Panc1 (cell line): ENCODE measurements around the gene GOLGA1. TPM values are rescaled to one million over a fixed set of nuclear protein-coding genes. Genes with fewer than 3 reads are reported as not detected.

Source experiments
- ATAC-seq: fragments of 200-7000 bp; cut with Tn5 transposase; 2 replicates; pipeline ENCODE4 v1.9.1; 2020; ENCODE audit warnings: mild to moderate bottlenecking, moderate library complexity
- BruUV-seq: library from RNA; stranded (reverse); fragments of 400-500 nt; replicated peaks from 2 replicates; lab custom pipeline; 2021; lab: Mats Ljungman, UMichigan
- CTCF ChIA-PET: fragments of 300-600 bp; sonication (Branson Sonifier 250); formaldehyde crosslinking; loops from one replicate; lab custom pipeline; 2022; ENCODE audit warnings: antibody characterized with exemption; lab: Charles Lee
- POLR2A ChIA-PET: fragments of 300-600 bp; sonication (Branson Sonifier 250); formaldehyde crosslinking; loops from one replicate; lab custom pipeline; 2022; ENCODE audit warnings: antibody characterized with exemption; lab: Charles Lee
- DNase-seq: peaks from one replicate; pipeline ENCODE4 v3.0.0-alpha.2; 2010; ENCODE audit warnings: low read depth, low spot score
- H3K27ac ChIP-seq: 2 replicates; pipeline ENCODE4 v1.5.1; 2011; ENCODE audit warnings: mild to moderate bottlenecking, low read length, inconsistent platforms
- H3K27me3 ChIP-seq: fragments of 200-500 bp; sonication (Bioruptor generic); 2 replicates; pipeline ENCODE4 v1.6.0; 2014; ENCODE audit warnings: low read length, inconsistent platforms; ENCODE audit not compliant: control insufficient read depth, insufficient read depth
- H3K36me3 ChIP-seq: fragments of 200-500 bp; sonication (Bioruptor generic); 2 replicates; pipeline ENCODE4 v1.5.1; 2014; ENCODE audit warnings: inconsistent platforms, mild to moderate bottlenecking, low read length, moderate library complexity; ENCODE audit not compliant: control insufficient read depth, insufficient read depth
- H3K4me1 ChIP-seq: 2 replicates; pipeline ENCODE4 v1.5.1; 2011; ENCODE audit warnings: inconsistent platforms, mild to moderate bottlenecking, low read length, moderate library complexity; ENCODE audit not compliant: control insufficient read depth, insufficient read depth
- H3K4me3 ChIP-seq, 2 experiments: 2 replicates each; pipeline ENCODE4 v1.5.1; 2011 to 2012; ENCODE audit warnings: low read depth in 2 of 2, low read length in 2 of 2, mild to moderate bottlenecking in 2 of 2, inconsistent platforms in 1 of 2, moderate library complexity in 1 of 2
- H3K9me3 ChIP-seq: fragments of 200-500 bp; sonication (Bioruptor generic); 2 replicates; pipeline ENCODE4 v1.5.1; 2014; ENCODE audit warnings: low read depth, mild to moderate bottlenecking, inconsistent platforms, low read length, moderate library complexity; ENCODE audit not compliant: control insufficient read depth, insufficient read depth
- CTCF ChIP-seq: fragments of 450-650 bp; IDR thresholded peaks from 2 replicates; pipeline ENCODE4 v1.5.1; 2017; ENCODE audit warnings: mild to moderate bottlenecking
- POLR2AphosphoS5 ChIP-seq: IDR thresholded peaks from 2 replicates; pipeline ENCODE4 v1.6.1; 2012; ENCODE audit warnings: mild to moderate bottlenecking, low read depth, low read length, moderate library complexity
- REST ChIP-seq, 2 experiments: IDR thresholded peaks; 2 replicates each; pipeline ENCODE4 v1.6.1; 2011 to 2012; ENCODE audit warnings: low read depth in 2 of 2, control low read depth in 1 of 2, low read length in 1 of 2, mild to moderate bottlenecking in 1 of 2, moderate library complexity in 1 of 2; ENCODE audit not compliant: insufficient read depth in 1 of 2
- SIN3A ChIP-seq: IDR thresholded peaks from 2 replicates; pipeline ENCODE4 v1.6.1; 2012; ENCODE audit warnings: low read depth, mild to moderate bottlenecking, low read length, moderate library complexity, borderline replicate concordance; ENCODE audit not compliant: insufficient read depth
- TCF7L2 ChIP-seq: IDR thresholded peaks from 2 replicates; pipeline ENCODE4 v1.6.1; 2011; ENCODE audit warnings: mild to moderate bottlenecking, low read depth, low read length, inconsistent platforms
- in situ Hi-C: cut with HindIII; loops from 2 replicates; pipeline ENCODE4 v1.10.0; 2016; ENCODE audit warnings: low sequenced_read_pairs, low pct_unique_long_range_greater_than_20kb
- intact Hi-C: fragments of 100-400 bp; cut with micrococcal nuclease; formaldehyde crosslinking; loops from one replicate; pipeline ENCODE4 v1.10.0; 2022; ENCODE audit not compliant: unreplicated experiment
- total RNA-seq: library from RNA; stranded (reverse); gene quantifications from one replicate; pipeline ENCODE4 v1.2.1, GENCODE V29; 2021; ENCODE audit not compliant: unreplicated experiment

GOLGA1 gene
- total RNA-seq, 1 experiment from 2014 or later, result 15.5 TPM

GRCh38 chr9:124949387-124949786, 8.5 kb upstream of the GOLGA1 start:
- ATAC-seq (no peak), DNase-seq (no peak)
- H3K27ac ChIP-seq, result no peak overlapping the region
- in situ Hi-C loops, result no loop called here
- TF ChIP-seq CTCF (no peak), TCF7L2 (no peak), POLR2AphosphoS5 (no peak), REST (IDR thresholded peaks at IDR 0.05; ENCODE audit: insufficient read depth in 1 of 2, low read depth in 2 of 2, low read length in 1 of 2) (no peak), SIN3A (no peak)
- ChIA-PET CTCF (no interaction called here), POLR2A (no interaction called here)
- no peaks in the 10 kb centered on the region for H3K4me1 ChIP-seq
- H3K36me3 ChIP-seq, result no peaks in the 10 kb centered on the region
- no TSS peak for BruUV-seq
- no peaks in the 10 kb centered on the region for H3K27me3 ChIP-seq
- no peaks in the 10 kb centered on the region for H3K9me3 ChIP-seq
- intact Hi-C loops, result loop anchor here (10.0 kb wide), 1 partner anchor 195 kb away; the partner anchor contains the start of gene SCAI
- H3K4me3 ChIP-seq, result no peak overlapping the region

GRCh38 chr9:124947727-124948391, 7.0 kb upstream of the GOLGA1 start:
- TF ChIP-seq TCF7L2 (no peak), REST (IDR thresholded peaks at IDR 0.05; ENCODE audit: insufficient read depth in 1 of 2, low read depth in 2 of 2, low read length in 1 of 2) (no peak), CTCF (no peak), POLR2AphosphoS5 (no peak), SIN3A (no peak)
- ChIA-PET POLR2A (no interaction called here), CTCF (no interaction called here)
- DNase-seq (no peak), ATAC-seq (no peak)
- H3K27me3 ChIP-seq, result no peaks in the 10 kb centered on the region
- in situ Hi-C loops, result no loop called here
- H3K36me3 ChIP-seq, result no peaks in the 10 kb centered on the region
- BruUV-seq, result no TSS peak
- no peaks in the 10 kb centered on the region for H3K4me1 ChIP-seq
- H3K9me3 ChIP-seq, result no peaks in the 10 kb centered on the region
- intact Hi-C loops, result loop anchor here (10.0 kb wide), 1 partner anchor 197 kb away; the partner anchor contains the start of gene SCAI
- no peak overlapping the region for H3K4me3 ChIP-seq
- H3K27ac ChIP-seq, result no peak overlapping the region
